GM18511 (cell line): ENCODE results near the gene ZNF234.
A peak's percentile ranks its signal among the peaks of the same experiment; 100 is the strongest.
"Not testable (repeated sequence)": the region's sequence is repeated elsewhere in the genome, so short reads cannot be mapped to it uniquely, and the experiment has no call there.

Experiments used
- ATAC-seq: cut with Tn5 transposase; IDR thresholded peaks from one replicate; pipeline ENCODE4 v1.9.1; 2021; ENCODE audit warnings: mild to moderate bottlenecking, moderate library complexity; ENCODE audit not compliant: unreplicated experiment

The ZNF234 gene

GRCh38 chr19:44180968-44181367 is 39.6 kb downstream of the ZNF234 start:
- no peak for ATAC-seq

DNA sequence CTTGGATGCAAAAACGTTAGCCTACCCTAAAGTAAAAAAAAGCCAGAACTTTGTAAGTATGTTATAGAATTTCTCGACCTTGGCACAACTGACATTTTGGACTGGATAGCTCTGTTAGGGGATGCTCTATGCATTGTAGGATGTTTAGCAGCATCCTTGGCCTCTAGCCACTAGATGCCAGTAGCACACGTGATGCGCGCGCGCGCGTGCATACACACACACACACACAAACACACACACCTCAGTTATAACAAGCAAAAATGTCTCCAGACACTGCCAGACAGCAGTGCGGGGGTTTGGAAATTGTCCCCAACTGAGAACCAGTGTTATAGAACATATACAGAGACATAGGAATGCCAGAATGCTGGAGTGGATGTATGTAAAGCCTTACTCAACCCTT is 40.8 kb downstream of the ZNF234 start:
- ATAC-seq, result no peak

GRCh38 chr19:44190020-44190419 is 48.7 kb downstream of the ZNF234 start:
- ATAC-seq, result no peak

DNA sequence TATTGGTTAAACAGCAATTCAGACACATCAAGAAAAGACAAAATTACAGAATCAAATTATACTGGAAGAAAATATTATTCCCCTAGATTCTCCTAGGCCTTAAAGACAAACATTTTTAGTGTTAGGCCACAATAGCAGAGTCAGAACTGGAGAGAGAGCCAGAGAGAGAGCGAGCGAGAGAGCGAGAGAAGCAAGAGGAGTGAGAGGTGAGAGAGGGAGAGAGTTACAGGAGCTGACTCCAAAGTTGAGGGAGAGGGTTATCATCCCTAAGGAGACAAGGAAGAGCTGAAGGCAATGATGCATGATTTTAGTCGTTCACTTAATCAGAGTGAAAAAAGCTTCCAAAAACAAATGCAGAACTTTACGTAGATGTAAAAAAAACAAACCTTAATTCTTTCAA is 50.8 kb downstream of the ZNF234 start:
- ATAC-seq, result no peak

GRCh38 chr19:44196772-44197171 is 55.4 kb downstream of the ZNF234 start:
- no peak for ATAC-seq

DNA sequence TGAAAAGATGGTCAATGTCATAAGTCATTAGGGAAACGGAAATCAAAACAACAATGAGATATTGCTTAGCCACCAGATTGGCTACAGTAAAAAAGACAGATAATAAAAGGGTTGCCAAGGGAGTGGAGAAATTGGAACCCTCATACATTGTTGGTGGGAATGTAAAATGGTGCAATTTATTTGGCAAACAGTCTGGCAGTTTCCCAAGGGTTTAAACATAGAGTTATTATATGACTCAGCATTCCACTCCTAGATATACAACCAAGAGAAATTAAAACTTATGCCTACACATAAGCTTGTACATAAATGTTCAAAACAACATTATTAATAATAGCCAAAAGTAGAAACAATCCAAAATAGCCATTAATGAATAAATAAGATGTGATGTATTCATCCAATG is 61.1 kb downstream of the ZNF234 start:
- ATAC-seq, result no peak

GRCh38 chr19:44202974-44203373 is 61.6 kb downstream of the ZNF234 start:
- ATAC-seq, result no peak

DNA sequence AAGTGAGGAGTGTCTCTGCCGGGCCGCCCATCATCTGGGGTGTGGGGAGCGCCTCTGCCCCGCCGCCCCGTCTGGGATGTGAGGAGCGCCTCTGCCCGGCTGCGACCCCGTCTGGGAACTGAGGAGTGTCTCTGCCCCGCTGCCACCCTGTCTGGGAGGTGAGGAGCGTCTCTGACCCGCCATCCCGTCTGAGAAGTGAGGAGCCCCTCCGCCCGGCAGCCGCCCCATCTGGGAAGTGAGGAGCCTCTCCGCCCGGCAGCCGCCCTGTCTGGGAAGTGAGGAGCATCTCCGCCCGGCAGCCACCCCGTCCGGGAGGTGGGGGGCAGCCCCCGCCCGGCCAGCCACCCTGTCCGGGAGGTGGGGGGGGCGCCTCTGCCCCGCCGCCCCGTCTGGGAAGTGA is 62.5 kb downstream of the ZNF234 start:
- ATAC-seq, result not testable (repeated sequence)

DNA sequence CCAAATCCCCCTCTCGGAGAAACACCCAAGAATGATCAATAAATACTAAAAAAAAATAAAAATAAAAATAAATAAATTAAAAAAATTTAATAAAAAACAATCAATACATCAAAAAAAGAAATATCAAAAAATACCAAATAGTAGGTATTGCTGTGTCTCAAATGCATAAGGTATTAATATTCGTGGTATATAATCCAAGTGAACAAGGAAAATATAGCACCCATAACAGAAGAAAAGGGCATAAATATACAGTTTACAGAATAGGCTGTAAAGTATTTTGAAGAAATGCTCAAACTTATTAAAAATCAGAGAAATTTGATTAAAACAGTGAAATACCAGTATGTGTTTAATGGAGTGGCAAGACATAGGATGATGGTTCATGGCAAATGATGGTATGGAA is 63.4 kb downstream of the ZNF234 start:
- no peak for ATAC-seq

DNA sequence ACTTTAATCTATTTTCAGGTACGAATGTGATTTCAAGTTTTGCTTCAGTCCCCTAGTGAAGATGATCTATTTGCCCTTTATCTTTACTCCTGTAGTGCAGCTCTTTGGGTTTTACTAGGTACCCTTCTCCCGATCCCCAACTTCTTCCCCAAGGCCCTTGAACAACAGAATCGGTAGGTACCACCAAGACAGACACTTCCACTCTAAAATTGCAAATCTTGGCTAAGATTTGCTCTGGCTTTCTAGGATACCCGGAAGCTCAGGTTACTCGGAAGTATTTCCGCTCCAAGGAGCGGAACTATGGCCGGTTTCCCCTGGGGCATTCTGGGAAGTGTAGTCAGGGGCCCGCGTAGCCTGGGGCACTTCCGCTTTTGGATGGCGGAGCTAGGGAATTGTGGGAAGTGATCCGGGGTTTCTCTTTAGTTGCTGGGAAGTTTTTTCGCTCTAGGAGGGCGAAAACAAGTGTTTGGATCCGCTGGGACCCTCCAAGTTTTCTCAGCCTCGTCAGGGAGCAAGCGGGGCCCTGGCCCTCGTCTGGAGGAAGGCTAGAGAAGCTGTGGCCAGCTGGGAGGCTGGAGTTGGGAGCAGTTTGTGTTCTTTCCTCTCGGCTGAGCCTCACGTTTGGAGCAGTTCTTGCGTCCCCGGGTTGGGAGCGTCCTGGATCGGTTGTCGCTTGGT is 65.9 kb downstream of the ZNF234 start:
- peak; percentile 94 for ATAC-seq
